Stimulated activated CD8-positive, alpha-beta memory T cell treated with anti-CD3 and anti-CD28 coated beads, Interleukin-4, amount 100 ng/mL, for 24 hours (primary cell): ENCODE measurements around the gene NOL7.
A peak's percentile ranks its signal among the peaks of the same experiment; 100 is the strongest.

Experiments used
- DNase-seq: peaks from one replicate; pipeline ENCODE4 v3.0.0-alpha.2; 2020; ENCODE audit warnings: low read depth

NOL7 gene

DNA sequence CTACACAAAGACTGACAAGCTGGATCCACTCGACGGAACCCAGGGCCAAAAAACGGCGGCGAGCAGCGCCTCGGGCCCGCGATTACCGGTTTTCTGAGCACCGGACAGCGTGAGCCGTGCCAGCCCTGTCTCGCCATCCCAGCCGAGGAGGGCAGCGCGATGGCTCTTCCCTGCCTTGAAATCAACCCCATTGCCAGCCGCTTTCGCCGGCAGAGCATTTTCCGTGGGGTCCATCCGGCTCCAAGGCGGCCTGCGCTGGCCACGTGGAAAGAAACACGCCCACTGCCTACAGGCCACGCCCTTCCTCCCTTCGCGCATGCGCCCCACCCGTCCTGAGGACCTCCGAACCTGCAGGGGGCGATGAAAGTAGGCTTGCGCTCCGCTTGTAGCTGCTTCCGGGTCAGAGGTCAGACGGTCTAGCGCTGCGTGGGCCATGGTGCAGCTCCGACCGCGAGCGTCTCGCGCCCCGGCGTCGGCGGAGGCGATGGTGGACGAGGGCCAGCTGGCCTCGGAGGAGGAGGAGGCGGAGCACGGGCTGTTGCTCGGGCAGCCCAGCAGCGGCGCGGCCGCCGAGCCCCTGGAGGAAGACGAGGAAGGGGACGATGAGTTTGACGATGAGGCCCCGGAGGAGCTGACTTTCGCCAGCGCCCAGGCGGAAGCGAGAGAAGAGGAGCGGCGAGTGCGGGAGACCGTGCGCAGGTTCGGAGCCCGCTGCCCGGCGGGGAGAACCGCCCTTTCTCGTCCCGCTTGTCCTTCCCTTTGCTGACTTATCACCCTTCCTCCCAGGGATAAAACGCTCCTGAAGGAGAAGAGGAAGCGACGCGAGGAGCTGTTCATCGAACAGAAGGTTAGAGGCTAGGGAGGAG is at the start of gene NOL7:
Gene NOL7, plus strand, starts transcription at position 410 of the 866 bp plus-strand sequence. Its CDS starts 24 bp downstream, at position 434.
- peak; percentile 97 for DNase-seq

DNA sequence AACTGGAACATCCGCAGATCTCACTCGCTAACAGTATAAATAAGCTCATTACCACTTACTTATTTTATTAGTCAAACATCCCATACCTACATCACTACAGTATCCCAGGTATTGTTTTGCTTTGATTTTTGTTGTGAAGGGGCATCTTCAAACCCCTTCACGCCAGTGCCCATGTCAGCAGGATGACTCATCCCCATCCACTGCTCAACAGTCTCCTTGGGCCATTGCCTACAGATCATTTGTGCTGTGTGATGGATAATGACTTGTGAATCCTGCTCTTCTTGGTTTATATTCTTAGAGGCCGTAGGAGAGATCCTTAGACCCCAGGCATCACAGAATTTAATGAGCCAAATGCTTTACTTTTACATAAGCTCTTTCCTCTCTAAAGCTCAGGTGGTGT is 49.2 kb upstream of the NOL7 start:
- no peak for DNase-seq

DNA sequence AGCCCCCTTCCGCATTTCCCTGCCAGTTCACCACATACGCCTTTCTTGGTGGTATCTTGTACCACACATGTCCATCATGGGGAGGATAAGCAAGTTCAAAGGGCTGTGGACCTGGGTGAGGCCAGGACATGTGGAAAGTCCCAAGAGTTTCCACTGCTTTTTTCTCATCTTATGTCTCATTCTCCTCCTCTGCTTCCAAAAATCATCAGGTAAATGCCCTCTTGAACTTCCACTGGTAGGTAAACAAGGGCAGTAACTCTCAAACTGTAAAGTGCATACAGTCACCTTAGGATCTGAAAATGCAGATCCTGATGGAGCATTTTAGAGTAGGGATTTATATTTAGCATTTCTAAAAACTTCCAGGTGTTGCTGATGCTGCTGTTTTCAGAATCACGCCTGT is 48.6 kb upstream of the NOL7 start:
- no peak for DNase-seq

DNA sequence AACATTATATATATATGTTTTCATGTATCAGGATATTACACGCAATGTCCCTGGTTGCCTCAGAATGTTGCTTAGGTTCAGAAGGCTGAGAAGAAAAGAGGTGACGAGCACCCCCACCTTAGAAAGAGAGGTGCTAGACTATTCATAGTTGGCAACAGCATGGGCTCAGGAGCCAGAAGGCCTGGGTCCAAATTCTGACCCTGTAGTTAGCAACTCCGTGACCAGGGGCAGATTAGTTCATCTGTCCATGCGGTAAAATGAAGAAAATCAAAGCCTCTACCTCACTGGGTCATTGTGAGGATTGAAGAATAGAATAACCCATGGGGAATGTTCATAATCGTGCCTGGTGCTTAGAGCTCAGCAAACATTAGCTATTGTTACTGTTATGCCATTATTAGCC is 46.2 kb upstream of the NOL7 start:
- DNase-seq = no peak

DNA sequence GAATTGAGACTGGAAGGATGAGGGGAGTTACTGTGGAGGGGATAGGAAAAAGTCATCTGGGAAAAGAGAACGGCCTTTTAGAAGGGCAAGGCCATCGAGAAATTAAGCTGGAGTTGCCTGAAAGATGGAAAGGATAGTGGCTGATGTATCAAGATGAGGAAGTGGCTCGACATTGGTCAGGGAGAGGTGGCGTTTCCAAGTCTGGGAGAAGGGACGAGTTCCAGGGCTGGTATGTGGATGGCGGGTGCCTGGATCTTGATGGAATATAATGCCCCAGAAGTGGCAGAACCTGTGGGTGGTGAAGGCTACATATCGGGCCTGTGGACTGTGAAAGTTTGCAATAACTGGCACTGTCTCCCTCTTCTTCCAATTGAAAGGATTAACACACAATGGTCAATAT is 42.9 kb upstream of the NOL7 start:
- no peak for DNase-seq

DNA sequence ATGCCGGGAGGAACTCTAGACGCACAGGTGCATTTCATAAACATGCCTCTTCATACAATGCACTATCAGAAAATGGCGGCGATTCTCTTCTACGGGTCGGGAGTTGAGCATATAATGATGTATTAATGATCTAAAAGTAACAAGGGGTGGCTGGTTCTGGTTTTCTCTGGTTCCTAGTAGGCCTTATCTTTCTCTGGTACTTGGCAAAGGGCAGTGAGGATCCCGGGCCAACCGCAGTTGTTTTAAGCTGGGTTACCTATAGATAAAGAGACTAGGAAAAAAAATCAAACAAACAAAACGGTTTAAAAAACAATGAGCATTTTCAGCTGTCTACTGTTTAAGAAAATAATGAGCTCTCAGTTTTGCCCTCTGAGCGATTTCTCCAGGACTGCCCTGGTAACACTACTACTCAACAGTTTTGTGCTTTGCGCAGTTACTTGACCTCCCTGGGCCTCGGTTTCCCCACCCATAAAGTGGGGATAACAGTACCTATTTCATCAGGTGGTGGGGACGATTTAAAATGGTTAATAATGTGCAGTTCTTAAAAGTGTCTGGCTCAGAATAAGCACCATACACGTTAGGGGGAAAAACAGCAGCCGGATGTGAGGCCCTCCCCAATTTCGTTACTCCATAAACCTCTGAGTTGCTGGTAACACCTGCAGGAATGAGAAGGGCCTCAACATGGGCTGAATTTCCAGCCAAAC is 42.0 kb upstream of the NOL7 start:
- no peak for DNase-seq

DNA sequence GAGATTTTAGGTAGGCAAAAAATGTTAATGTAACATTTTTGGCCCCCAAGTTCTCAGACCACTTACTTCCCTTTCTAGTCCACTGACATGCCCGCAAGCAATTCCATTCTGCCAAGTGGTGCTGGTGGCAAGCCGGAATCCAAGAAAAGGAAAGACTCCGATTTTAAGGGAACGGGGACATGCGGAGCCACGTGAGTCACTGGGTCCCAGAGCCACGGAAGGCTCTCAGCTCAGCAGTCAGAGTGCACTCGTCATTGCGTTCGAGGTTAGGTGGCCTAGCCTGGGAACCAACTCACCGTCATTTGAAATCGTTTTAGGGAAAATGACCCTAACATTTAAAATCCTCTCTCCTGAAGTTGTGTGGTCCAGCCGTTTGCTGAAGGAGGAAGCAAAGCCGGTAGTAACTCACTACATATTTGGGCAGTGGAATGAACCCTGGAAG is 41.4 kb upstream of the NOL7 start:
- no peak for DNase-seq

DNA sequence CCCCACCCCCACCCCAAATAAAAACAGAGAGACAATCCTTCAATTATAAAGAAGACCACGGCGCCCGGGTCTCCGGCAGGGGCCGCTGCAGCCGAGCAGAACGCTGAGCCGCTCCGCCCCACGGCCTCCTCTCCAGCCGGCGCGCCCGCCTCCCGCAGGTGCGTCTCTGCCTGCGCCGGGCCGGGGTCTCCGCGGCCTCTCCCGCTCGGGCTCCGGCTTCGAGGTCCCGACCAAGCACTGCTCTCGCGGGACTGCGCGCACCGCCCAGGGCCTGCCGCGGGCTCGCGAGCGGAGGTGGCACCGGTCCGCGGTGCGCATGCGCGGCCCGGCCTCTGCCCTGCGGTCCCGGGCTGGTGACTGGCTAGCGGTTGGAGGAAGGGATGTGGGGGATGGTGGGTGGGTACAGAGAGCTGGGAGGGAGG is 41.0 kb upstream of the NOL7 start:
- peak; percentile 91 for DNase-seq

DNA sequence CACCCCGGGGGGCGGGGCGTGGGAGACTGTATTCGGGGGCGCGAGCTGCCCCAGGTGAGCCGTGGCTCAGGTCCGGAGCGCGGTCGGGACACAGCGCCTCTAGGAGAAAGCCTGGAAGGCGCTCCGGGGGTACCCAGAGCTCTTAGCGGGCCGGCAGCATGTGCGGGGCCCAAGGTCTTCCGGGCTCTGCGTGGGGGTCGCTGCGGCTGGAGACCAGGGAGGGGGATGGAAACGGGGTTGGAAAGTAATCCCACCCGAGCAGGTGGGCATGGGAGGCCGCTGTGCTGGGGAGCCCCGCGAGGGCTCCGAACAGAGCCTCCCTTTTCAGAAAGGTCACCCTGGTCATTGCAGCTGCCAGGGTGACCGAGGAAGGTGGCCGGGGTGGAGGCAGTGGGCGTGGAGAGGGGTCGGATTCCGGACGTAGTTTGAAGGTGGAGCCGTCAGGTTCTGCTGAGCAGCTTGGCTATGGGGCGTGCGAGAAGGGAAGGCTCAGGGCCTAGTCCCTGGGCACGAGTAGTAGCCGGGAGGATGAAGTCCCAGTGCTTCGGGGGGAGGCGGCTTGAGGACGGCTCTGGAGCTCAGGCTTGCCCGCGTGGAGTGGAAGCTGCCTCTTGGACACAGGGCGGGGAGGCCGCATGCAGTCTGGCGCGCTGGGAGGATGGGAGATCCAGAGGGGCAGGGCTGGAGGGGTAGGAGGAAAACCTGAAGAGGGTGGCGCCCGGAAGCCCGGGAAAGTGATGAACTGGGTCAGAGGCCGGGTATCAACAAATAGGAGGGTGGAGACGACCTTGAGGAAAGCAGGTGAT is 40.4 kb upstream of the NOL7 start, which contains the start of gene SIRT5:
Gene SIRT5, plus strand, starts transcription at position 31 of the 806 bp plus-strand sequence. CDS start 9,510 bp downstream, outside the sequence.
- DNase-seq = peak; percentile 50

DNA sequence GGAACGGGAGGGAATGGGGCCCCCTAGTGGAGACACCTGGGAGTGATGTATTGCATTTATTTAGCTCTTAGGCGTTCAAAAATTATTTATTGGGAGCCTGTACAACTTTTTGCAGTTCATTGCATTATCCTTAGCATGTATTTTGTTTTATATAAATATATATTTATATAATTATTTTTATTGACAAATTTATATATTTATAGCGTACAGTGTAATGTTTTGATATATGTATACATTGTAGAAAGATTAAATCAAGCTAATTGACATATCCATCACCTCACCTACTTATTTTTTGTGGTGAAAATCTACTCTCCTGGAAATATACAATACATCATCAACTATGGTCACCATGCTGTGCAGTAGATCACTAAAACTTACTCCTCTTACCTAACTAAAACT is 39.8 kb upstream of the NOL7 start:
- no peak for DNase-seq

DNA sequence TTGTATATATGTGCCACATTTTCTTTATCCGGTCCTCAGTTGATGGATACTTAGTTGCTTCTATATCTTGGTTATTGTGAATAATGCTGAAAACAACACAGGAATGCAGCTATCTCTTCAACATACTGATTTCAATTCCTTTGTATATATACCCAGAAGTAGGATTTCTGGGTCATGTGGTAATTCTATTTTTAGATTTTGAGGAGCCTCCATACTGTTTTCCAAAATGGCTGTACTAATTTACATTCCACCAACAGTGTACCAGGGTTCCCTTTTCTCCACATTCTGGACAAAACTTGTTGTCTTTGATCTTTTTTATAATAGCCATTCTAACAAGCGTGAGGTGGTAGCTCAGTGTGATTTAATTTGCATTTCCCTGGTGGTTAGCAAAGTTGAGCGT is 39.1 kb upstream of the NOL7 start:
- no peak for DNase-seq

DNA sequence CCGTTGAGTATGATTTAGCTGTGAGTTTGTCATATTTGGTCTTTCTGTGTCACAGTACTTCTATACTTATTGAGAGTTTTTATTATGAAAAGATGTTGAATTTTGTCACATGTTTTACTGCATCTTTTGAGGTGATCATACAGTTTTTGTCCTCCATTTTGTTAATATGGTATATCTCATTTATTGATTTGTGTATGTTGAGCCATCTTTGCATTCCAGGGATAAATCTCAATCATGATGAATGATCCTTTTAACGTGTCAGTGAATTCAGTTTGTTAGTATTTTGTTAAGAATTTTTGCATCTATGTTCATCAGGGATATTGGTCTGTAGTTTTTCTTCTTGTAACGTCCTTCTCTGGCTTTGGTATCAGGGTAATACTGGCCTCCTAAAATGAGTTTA is 37.2 kb upstream of the NOL7 start:
- DNase-seq = no peak

DNA sequence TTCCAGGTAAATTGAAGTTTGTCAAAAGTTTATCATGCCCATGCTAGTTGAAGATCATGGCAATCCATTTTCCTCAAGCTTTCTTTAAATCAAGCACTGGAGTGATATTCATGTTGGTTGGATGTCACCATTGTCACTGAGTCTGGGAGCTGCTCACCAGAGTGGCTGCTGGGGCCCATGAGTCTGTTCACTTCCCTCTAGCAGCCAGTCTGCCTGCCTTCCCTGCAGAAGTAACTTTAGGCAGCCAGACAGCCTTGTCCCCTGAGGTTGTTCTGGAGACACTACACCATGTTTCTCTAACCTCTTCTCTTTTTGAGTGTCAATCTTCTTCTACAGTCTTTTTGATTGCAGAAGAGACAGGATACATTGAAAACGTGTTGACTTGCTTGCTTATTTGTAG is 35.2 kb upstream of the NOL7 start:
- no peak for DNase-seq

DNA sequence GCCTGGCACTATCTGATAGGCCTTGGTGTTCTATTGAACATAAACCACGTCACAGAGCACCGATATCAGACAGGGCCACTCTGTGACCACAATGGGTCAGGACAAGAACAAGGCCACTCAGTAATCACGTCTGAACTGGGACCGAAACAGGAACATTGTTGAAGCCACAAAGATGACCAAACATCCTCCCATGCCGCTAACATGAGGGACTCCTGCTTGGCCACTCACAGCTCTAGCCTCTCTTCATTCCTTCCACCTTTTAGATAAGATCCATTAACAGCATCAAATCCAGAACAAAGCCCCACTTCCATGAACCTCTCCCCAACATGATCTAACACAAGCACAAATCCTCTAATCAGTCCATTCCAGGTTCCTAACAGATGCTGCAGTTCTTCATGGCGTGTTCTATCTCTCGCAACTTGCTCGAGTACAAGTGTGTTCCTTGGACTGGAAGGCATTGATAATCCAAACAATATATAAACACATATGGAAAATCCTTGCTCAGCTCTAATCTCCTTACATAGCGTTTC is 33.4 kb upstream of the NOL7 start:
- DNase-seq = no peak

DNA sequence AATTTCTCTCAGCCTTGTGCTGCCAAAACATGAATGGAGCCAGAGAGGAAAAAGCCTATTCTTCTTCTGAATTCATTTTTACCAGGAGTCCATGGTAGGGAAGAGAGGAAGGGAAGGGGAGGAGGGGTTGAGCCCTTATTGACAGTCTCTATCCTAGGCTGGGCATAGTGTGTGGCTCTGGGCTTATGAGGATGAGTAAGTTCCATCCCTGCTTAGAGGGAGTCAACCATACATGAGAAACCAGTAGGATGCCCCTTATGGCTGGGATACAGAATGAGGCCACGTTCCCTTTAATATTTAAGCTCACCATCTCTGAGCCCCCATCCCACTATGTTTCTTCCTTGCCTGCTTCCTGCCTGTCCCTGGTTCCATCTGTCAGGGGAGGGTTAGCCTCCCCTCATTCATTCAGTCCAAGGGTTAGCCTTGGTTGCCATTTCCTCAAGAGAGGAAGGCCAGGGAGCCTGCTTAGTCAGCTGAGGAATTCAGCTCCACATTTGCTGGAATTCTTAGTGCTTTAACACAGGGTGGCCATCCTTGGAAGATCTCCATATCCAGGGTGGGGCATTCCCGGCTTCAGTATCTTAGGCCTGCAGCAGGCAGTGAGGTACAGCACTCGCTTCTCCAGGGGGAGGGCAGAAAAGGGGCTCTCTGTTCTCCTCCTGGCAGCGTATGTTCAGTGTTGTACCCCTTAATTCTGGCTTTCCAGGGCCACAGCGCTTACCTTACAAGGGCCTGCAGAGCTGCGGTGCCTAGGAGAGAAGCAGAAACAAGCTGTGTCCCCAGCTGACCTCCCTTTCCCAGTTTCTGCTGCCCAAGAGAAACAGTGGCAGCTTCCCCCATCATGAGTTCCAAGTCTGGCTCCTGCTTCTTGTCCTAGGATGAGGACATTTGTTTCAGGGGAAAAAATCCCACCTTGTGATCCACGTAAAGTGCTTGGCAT is 28.3 kb upstream of the NOL7 start:
- DNase-seq = no peak

DNA sequence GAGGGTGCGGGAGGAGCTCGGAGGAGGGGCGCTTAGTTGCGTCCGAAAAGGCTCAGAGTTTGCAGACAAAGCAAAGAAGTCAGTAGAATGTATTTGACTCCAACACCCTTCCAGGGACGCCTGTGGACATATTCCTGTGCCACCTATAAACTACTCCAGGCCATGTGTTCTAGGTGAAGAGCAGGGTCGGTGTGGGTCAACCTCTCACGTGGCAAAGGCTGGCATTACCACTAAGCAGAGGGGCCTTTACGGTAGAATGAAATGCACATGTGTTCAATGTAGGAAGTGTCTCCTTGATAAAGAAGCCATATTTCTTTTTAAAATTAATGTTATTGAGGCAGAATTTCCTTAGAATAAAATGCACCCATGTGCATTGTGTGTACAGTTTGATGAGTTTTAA is 25.3 kb upstream of the NOL7 start:
- DNase-seq = no peak

DNA sequence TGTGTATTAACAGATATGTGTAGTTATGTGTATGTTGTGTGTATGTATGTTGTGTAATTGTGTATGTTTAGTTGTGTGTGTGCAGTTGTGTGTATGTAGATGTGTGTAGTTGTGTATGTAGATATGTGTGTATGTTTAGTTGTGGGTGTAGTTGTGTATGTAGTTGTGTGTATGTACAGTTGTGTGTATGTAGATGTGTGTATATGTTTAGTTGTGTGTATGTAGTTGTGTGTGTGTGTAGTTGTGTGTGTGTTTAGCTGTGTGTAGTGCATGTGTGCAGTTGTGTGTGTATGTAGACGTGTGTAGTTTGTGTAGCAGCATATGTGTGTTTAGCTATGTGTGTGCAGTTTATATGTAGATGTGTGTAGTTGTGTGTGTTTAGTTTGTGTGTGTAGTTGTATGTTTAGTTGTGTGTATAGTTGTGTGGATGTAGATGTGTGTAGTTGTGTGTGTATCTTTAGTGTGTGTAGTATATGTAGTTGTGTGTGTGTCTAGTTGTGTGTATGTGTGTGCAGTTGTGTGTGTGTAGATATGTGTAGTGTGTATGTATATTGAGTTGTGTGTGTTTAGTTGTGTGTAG is 24.5 kb upstream of the NOL7 start:
- DNase-seq = no peak

DNA sequence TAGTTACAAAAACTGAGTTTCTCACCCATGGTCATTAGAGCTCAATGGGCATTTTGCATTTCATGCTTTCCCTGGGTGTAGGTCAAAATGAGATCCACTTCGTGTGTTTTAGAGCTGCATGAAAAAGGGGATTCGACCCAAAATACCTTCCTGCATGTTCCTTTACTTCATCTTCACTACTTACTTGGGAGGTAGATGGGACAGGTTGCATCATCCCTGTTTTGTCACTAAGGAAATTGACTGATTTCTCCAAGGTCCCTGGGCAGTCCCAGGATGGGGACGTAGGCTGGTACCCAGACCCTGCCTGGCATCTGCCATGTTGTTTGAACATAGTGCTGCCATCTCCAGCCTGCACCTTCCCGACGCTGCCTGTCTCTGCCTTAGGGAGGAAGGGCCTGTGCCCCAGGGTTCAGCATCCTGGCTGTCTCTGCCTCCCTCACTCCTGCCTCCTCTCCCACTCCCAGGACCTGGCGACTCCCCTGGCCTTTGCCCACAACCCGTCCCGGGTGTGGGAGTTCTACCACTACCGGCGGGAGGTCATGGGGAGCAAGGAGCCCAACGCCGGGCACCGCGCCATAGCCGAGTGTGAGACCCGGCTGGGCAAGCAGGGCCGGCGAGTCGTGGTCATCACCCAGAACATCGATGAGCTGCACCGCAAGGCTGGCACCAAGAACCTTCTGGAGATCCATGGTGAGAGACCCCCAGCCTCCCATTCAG is 23.8 kb upstream of the NOL7 start:
- DNase-seq = no peak

DNA sequence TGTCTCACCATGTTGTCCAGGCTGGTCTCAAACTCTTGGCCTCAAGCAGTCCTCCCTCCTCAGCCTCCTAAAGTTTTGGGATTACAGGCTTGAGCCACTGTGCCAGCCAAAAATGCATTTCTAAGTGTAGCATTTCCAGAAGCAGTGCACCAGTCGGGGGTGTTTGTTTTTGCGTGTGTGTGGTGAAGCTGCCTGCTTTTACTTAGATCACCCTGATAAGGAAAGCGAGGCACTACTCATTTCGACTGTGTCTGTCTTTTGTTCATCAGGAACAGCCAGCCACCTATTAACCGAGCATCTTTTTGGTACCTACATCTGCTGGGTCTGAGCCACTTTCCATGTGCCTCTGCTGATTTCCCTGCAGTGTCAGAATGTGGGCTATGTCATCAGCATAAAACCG is 22.0 kb upstream of the NOL7 start:
- no peak for DNase-seq

DNA sequence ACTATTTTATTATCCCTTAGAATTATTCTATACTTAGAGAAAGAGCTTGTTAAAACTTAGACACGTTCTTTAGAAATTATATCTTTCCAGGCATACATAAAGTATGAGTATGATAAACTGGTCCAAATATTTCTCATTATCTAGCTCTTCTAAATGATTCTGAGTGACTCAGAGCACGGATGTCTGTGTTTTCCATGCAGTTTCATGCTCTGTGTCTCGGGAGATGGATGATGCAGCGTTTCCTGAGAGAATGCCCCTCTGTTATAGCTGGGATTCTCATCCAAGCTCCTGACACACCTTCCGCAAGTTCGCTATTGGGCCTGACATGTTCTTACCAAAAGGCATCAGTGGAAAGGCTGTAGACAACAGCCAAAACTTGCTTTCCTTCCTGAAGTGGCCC is 21.4 kb upstream of the NOL7 start:
- DNase-seq = no peak
